Activated CD4-positive, alpha-beta T cell treated with anti-CD3 and anti-CD28 coated beads, Interleukin-2, Interleukin-6, amounts not matched to agents 100 ng/mL and 50 ng/mL, durations not matched to agents 16 hours and 8 hours (primary cell): Measurements from ENCODE around the gene MAPKAP1.
"Not testable (repeated sequence)": the region's sequence is repeated elsewhere in the genome, so short reads cannot be mapped to it uniquely, and the experiment has no call there.

ENCODE experiments used
- DNase-seq: peaks from one replicate; pipeline ENCODE4 v3.0.0-alpha.2; 2020

Gene MAPKAP1

GRCh38 chr9:125730168-125730567 is 23.2 kb upstream of the MAPKAP1 start:
- DNase-seq = no peak

GRCh38 chr9:125726456-125727132 is 19.6 kb upstream of the MAPKAP1 start:
- DNase-seq = no peak

GRCh38 chr9:125707472-125707804 is 430 bp upstream of the MAPKAP1 start:
- no peak for DNase-seq

- no peak for DNase-seq
These were observed 1.1 kb downstream of the MAPKAP1 start for GRCh38 chr9:125705893-125706292.

- no peak for DNase-seq
These were observed 3.3 kb downstream of the MAPKAP1 start for GRCh38 chr9:125703662-125704061.

DNA sequence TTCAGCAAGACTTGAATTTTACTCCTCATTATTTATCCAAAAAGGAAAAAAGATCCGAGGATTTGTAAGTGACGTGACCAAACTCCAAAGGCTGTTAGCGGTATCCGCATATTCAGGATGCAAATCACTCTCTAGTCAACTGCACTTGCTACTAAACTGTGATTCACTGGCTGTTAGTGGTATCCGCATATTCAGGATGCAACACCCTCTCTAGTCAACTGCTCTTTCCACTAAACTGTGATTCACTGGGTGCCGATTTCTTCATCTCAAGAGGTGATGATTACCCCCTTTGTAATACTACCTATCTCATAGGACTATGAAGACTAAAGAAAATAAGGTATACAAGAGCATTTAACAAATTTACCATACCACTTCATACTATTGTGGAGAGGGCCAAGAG is 5.7 kb downstream of the MAPKAP1 start:
- DNase-seq = peak; percentile 60

DNA sequence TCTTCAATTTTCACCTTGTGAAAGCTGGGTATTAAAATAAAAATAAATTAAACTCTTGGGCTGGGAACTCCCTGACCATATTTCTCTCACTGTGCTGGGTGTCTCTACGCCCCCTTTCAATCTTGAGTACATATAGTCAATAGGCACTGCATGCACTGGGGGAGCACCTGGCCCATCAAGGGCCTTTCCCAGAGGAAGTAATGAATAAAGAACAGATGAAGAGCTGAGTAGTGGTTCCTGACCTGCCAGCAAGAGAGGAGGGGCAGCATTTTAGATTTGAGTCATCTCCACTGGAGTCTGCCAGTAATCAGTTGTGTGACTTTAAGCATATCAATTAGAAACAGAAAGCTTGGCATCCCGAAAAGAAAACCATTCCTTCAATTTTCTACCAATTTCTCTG is 6.2 kb downstream of the MAPKAP1 start:
- DNase-seq = peak; percentile 74

GRCh38 chr9:125699870-125700269 is 7.1 kb downstream of the MAPKAP1 start:
- DNase-seq = no peak

DNA sequence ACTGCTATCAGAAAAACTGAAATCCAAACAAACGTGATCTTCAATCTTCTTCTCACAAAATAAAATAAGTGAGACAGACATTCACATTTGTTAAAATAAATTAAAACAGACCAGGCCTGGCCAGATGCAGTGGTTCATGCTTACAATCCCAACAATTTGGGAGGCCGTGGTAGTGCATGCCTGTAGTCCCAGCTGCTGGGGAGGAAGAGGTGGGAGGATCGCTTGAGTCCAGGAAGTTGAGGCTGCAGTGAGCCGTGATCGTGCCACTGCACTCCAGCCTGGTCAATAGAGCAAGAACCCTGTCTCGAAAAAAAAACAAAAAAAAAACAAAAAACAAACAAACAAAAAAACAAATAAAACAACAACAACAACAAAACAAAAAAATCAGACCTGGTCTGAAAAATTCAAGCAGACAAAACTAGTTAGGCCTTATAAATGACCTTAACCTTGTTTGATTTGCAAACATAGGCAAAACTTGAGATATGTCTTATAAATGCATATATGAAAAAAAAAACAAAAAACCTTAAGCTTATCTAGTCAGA is 10.8 kb downstream of the MAPKAP1 start:
- DNase-seq = no peak

DNA sequence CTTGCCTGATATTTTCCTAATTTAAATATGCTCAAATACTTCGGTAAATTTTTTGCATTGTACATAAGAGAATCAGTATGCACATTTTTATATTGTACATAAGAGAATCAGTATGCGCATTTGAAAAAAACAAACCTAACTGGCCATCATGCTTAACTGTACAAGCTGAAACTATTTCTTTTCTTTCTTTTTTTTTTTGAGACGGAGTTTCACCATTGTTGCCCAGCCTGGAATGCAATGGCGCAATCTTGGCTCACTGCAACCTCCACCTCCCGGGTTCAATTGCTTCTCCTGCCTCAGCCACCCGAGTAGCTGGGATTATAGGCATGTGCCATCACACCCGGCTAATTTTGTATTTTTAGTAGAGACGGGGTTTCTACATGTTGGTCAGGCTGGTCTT is 11.5 kb downstream of the MAPKAP1 start:
- DNase-seq = not testable (repeated sequence)

GRCh38 chr9:125694478-125694877 is 12.5 kb downstream of the MAPKAP1 start:
- DNase-seq = no peak

- not testable (repeated sequence) for DNase-seq
These were observed 13.5 kb downstream of the MAPKAP1 start for GRCh38 chr9:125693492-125693891.

- DNase-seq = no peak
These were observed 15.1 kb downstream of the MAPKAP1 start for GRCh38 chr9:125691869-125692268.

DNA sequence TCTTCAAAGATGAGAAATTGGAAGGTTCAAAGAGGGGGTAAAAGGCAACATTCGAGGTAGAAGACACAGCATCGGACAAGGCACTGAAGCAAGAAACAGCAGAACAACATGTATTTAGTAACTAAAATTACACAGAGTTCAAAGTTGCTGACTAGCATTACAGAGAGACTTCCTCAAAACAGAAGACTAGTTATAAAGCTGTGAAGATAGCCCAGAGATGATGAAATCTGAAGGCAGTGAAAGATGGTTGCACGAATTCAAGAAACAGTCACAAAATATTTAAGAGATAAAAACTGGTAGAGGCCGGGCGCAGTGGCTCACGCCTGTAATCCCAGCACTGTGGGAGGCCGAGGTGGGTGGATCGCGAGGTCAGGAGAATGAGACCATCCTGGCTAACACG is 16.3 kb downstream of the MAPKAP1 start:
- no peak for DNase-seq

DNA sequence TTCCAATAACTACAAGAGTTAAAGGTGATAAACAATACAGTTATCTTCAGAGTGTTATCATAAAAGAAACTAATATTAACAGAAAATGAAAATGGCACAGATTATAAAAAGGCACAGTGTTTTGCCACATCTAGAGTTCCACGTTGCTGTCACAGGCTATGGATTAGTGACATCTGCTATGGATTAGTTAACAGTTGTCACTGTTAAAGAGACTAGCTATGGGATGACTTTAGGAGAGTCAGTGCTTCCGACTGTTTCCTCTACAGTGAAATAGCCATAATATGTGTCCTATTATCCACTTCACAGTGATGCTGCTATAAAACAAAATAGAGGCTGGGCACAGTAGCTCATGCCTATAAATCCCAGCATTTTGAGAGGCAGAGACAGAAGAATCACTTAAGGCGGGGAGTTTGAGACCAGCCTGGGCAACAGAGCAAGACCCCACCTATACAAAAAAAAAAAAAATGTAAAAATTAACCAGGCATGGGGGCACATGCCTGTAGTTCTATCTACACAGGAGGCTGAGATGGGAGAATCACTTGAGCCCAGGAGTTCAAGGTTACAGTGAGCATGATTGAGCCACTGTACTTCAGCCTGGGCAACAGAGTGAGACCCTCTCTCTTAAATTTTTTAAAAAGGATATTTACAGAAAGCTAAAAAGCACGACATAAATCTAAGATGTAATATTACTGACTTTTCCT is 19.7 kb downstream of the MAPKAP1 start:
- DNase-seq = no peak

GRCh38 chr9:125685167-125685566 is 21.8 kb downstream of the MAPKAP1 start:
- DNase-seq = no peak

GRCh38 chr9:125683486-125683885 is 23.5 kb downstream of the MAPKAP1 start:
- DNase-seq = no peak

DNA sequence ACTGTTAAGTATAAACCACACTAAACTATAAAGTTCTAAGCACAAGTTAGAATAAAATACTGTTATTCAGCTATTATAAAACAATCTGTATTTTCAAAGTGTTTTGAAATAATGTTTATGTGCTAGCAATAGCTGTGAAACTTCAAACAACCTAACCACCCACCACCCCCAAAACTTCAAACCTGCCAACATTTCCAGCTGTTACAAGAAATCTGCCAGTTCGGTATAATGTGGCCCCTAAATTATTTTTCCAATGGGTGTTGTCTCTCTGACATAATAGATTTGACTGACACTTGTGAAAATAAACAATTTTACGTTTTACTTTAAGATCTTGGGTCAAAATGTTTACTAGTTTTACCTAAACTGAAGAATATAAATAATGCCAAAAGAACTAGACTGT is 24.7 kb downstream of the MAPKAP1 start:
- no peak for DNase-seq

DNA sequence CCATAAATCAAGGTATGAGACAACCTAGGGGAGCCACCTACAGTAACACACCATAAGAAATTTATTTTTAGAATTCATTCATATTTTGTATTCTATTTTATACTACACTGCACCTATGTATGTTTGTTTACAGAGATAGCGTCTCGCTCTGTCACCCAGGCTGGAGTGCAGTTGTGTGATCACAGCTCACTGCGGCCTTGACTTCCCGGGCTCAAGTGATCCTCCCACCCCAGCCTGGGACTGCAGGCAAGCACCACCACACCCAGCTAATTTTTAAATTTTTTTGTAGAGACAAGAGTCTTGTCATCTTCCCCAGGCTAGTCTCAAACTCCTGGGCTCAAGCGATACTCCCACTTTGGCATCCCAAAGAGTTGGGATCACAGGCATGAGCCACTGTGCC is 25.4 kb downstream of the MAPKAP1 start:
- DNase-seq = no peak

DNA sequence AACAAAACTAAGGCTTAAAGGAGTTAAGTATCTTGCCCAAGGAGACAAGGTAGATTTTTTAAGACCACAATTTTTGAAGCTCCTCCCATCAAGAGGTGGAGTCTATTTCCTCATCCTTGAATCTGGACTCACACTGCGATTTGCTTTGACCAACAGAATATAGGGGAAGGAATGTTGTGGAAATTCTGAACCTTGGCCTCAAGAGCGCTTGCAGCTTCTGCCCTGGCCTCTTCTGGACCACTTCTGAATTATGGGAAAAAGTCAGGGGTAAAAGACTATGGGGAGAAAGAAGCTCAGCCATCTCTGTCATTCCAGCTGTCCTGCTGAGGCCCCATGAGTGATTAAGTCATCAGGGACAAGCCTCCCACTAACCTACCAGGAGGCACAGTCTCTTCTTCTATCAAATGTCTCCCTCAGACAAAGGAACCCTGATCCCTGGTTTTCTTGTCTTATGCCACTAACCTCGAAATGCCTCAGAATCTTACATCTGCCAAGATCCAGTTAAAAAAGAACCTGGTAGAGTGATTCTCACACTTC is 25.9 kb downstream of the MAPKAP1 start:
- no peak for DNase-seq

GRCh38 chr9:125680445-125680844 is 26.6 kb downstream of the MAPKAP1 start:
- no peak for DNase-seq

DNA sequence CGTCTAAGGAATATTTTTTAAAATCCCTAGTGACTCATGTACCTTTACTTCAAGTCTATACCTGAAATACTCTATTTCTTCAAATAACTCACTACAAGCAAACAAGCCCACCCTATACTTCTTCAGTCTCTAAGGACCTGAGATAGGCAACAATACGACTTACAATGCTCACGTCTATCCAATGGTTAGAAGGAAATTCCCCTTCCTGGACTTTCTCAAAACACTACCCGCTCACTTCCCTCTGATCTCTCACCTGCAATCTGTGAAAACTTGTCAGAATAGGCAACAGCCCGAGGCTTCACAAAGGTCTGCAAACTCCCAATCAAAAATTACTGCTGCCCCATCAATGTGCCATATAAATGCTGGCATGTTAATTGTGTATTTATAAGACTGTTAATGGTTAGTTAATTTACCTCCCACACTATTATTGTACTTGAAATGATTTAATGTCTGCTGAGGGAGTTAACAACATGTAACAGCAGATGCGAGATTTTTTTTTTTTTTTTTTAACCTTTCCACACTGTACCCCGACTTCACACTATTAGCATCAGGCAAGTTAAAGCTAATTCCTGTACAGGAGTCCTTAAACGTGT is 27.3 kb downstream of the MAPKAP1 start:
- DNase-seq = no peak

- DNase-seq = no peak
These were observed 31.7 kb downstream of the MAPKAP1 start for GRCh38 chr9:125674981-125675973.
